HL-60 (cell line): ENCODE measurements around the gene ATG16L1.

ENCODE experiments used
- DNase-seq, 2 experiments: peaks; one replicate each; pipeline ENCODE4 v3.0.0-alpha.2; 2010 to 2020; ENCODE audit warnings: low read depth in 1 of 2, low spot score in 1 of 2
- H3K27ac ChIP-seq: fragments of 250-450 bp; sonication (Bioruptor Pico); replicated peaks from 2 replicates; pipeline ENCODE4 v1.5.1; 2020; ENCODE audit warnings: mild to moderate bottlenecking, moderate library complexity
- H3K27me3 ChIP-seq: fragments of 250-450 bp; sonication (Bioruptor Pico); 2 replicates; pipeline ENCODE4 v1.5.1; 2021; ENCODE audit warnings: mild to moderate bottlenecking, moderate library complexity; ENCODE audit not compliant: insufficient read depth, poor library complexity, severe bottlenecking
- H3K4me3 ChIP-seq: replicated peaks from 2 replicates; pipeline ENCODE4 v1.5.1; 2011; ENCODE audit warnings: mild to moderate bottlenecking, control low read depth, low read length; ENCODE audit not compliant: insufficient read depth
- GABPA ChIP-seq: IDR thresholded peaks from 2 replicates; pipeline ENCODE4 v1.6.1; 2012; ENCODE audit warnings: low read depth
- POLR2AphosphoS5 ChIP-seq: IDR thresholded peaks from 2 replicates; pipeline ENCODE4 v1.6.1; 2012; ENCODE audit warnings: low read depth
- SPI1 ChIP-seq: IDR thresholded peaks from 2 replicates; pipeline ENCODE4 v1.6.1; 2012; ENCODE audit warnings: low read depth, mild to moderate bottlenecking, borderline replicate concordance
- TF ChIP-seq, protein P1 (sequence below): IDR thresholded peaks from 2 replicates; pipeline ENCODE4 v1.6.1; 2012; ENCODE audit warnings: low read depth; ENCODE audit not compliant: insufficient replicate concordance
- TF ChIP-seq, protein P2 (sequence below): IDR thresholded peaks from one replicate; pipeline ENCODE4 v1.5.1; 2011; ENCODE audit warnings: low read length, control low read depth, inconsistent platforms; ENCODE audit not compliant: insufficient read depth

The ATG16L1 gene

GRCh38 chr2:233221378-233222063, 30.0 kb upstream of the ATG16L1 start:
- TF ChIP-seq, protein P1, sequence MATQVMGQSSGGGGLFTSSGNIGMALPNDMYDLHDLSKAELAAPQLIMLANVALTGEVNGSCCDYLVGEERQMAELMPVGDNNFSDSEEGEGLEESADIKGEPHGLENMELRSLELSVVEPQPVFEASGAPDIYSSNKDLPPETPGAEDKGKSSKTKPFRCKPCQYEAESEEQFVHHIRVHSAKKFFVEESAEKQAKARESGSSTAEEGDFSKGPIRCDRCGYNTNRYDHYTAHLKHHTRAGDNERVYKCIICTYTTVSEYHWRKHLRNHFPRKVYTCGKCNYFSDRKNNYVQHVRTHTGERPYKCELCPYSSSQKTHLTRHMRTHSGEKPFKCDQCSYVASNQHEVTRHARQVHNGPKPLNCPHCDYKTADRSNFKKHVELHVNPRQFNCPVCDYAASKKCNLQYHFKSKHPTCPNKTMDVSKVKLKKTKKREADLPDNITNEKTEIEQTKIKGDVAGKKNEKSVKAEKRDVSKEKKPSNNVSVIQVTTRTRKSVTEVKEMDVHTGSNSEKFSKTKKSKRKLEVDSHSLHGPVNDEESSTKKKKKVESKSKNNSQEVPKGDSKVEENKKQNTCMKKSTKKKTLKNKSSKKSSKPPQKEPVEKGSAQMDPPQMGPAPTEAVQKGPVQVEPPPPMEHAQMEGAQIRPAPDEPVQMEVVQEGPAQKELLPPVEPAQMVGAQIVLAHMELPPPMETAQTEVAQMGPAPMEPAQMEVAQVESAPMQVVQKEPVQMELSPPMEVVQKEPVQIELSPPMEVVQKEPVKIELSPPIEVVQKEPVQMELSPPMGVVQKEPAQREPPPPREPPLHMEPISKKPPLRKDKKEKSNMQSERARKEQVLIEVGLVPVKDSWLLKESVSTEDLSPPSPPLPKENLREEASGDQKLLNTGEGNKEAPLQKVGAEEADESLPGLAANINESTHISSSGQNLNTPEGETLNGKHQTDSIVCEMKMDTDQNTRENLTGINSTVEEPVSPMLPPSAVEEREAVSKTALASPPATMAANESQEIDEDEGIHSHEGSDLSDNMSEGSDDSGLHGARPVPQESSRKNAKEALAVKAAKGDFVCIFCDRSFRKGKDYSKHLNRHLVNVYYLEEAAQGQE: no peak
- TF ChIP-seq POLR2AphosphoS5 (no peak), GABPA (no peak), SPI1 (no peak)
- TF ChIP-seq, protein P2, sequence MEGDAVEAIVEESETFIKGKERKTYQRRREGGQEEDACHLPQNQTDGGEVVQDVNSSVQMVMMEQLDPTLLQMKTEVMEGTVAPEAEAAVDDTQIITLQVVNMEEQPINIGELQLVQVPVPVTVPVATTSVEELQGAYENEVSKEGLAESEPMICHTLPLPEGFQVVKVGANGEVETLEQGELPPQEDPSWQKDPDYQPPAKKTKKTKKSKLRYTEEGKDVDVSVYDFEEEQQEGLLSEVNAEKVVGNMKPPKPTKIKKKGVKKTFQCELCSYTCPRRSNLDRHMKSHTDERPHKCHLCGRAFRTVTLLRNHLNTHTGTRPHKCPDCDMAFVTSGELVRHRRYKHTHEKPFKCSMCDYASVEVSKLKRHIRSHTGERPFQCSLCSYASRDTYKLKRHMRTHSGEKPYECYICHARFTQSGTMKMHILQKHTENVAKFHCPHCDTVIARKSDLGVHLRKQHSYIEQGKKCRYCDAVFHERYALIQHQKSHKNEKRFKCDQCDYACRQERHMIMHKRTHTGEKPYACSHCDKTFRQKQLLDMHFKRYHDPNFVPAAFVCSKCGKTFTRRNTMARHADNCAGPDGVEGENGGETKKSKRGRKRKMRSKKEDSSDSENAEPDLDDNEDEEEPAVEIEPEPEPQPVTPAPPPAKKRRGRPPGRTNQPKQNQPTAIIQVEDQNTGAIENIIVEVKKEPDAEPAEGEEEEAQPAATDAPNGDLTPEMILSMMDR: no peak
- Histone ChIP-seq H3K27me3 (no peaks in the 10 kb centered on the region), H3K27ac (no peak overlapping the region), H3K4me3 (no peak overlapping the region)
- DNase-seq: no peak

DNA sequence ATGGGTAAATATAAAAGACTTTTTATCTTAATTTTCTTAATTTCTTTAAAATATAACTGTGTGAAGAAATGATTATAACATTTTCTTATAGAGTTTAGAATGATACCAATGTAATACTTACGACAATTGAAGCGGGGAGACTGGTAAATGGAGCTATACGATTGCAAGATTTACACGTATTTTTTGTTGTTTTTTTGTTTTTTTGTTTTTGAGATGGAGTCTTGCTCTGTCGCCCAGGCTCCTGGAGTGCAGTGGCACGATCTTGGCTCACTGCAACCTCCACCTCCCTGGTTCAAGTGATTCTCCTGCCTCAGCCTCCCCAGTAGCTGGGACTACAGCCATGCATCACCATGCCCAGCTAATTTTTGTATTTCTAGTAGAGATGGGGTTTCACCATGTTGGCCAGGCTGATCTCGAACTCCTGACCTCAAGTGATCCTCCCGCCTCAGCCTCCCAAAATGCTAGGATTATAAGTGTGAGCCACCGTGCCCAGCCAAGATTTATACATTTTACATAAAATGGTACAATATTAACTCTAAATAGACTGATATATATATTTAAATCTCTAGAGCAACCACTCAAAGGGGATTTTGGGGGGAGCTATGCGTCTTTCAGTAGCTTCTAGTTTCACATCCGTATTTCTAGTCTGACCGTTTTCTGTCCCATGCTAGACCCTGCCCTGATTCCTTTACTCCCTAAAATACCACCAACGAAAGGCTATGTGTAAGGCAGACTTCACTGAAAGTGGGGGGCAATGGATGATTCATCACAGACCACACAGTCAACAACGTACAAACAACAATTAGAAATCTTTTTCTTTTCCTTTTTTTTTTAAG, 28.2 kb upstream of the ATG16L1 start:
- H3K27ac ChIP-seq: no peak overlapping the region
- no peaks in the 10 kb centered on the region for H3K27me3 ChIP-seq
- no peak overlapping the region for H3K4me3 ChIP-seq
- no peak for DNase-seq
- no peak for TF ChIP-seq POLR2AphosphoS5

GRCh38 chr2:233225230-233226068, 26.0 kb upstream of the ATG16L1 start:
- no peak for DNase-seq

DNA sequence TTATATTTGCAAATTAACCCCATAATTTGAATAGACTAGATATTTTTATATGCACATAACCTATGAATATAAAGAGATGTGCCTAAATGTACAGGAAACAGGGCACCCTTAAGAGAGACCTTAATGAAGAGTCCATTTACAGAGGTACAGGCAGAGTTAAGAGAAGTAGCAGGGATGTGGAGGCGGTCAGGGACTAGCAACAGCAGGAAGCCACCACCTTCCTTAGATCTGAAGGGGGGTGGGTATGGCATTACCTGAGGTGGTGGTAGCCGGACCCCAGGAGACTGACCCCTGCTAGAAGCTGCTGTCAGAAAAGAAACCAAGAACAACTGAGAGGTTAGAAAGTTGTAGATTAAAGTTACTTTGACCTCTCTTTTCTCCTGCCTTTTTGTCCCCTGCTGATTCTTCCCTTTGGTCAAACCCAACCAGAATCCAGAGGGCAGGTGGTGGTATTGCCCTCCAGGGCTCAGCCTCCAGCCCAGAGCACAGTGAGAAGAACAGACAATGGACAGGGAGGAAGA, 24.9 kb upstream of the ATG16L1 start:
- Histone ChIP-seq H3K27ac (no peak overlapping the region), H3K4me3 (no peak overlapping the region), H3K27me3 (no peaks in the 10 kb centered on the region)
- DNase-seq: no peak
- no peak for TF ChIP-seq GABPA
- TF ChIP-seq, protein P1: no peak

More at GRCh38 chr2:233225230-233226068, 26.0 kb upstream of the ATG16L1 start:
- Histone ChIP-seq H3K27ac (no peak overlapping the region), H3K4me3 (no peak overlapping the region), H3K27me3 (no peaks in the 10 kb centered on the region)
- no peak for TF ChIP-seq SPI1
- no peak for TF ChIP-seq POLR2AphosphoS5
- TF ChIP-seq, protein P2: no peak
